NCI-H524 treated with DMSO at 0.1 percent for 48 hours (cell line): ENCODE results near the gene HCLS1.
"Not testable (repeated sequence)": the region's sequence is repeated elsewhere in the genome, so short reads cannot be mapped to it uniquely, and the experiment has no call there.

Source experiments
- DNase-seq: peaks from one replicate; lab custom pipeline; 2025; lab: John Stamatoyannopoulos, UW

HCLS1 gene

DNA sequence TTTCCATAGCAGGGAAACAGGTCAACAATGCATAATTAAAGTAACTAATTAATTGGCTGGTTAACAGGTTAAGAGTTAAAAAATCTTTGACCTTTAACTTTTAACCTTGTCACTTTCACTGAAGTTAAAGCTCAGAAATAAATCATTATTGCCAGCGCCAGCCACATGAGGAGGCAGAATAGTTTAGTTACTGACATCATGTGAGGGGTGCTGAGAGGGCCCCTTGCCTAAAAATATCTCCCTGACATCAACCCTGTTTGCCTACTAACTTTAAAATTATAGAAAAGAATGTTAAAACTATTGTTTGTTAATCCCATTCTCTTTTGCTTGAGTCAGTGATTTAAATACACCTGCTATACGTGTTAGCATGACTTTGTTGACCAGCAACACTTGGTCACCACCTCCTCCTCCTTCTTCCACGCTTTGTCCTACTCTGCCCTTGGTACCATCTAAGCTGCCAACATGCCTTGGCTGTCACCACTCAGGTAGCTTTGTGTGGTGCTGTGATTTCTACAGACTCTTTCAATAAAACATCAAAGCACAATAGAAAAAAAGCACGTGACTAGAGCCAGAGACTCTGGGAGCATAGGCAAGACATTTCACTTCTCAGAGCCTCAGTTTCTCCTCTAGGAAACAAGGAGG lies 64.8 kb downstream of the HCLS1 start:
- no peak for DNase-seq

DNA sequence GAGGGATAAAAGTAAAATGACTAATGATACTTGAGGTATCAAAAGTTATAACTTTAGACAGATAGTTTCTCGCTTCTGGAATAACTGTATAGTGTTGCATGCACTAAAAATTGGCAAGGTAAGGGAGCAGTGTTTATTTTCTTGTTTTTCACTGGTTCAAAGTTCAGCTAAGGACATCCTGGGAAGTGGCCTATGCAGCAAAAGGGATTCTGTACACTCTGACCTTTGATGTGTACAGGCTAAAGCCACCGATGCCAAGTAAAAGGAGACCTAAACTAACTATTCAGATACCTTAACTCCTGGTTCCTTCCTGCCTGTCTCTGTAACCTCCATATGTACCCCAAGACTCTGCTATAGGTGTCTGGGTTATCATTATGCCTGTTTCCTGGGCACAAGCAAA lies 65.9 kb downstream of the HCLS1 start:
- DNase-seq = no peak

DNA sequence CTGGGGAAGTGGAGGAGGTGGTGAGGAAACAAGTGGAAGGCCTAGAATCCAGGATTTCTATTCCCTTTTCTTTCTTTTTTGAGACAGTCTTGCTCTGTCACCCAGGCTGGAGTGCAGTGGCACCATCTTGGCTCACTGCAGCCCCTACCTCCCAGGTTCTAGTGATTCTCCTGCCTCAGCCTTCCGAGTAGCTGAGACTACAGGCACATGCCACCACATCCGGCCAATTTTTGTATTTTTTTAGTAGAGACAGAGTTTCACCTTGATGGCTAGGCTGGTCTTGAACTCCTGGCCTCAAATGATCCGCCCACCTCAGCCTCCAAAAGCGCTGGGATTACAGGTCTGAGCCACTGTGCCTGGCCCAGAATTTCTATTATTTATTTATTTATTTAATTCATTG lies 66.9 kb downstream of the HCLS1 start:
- not testable (repeated sequence) for DNase-seq

DNA sequence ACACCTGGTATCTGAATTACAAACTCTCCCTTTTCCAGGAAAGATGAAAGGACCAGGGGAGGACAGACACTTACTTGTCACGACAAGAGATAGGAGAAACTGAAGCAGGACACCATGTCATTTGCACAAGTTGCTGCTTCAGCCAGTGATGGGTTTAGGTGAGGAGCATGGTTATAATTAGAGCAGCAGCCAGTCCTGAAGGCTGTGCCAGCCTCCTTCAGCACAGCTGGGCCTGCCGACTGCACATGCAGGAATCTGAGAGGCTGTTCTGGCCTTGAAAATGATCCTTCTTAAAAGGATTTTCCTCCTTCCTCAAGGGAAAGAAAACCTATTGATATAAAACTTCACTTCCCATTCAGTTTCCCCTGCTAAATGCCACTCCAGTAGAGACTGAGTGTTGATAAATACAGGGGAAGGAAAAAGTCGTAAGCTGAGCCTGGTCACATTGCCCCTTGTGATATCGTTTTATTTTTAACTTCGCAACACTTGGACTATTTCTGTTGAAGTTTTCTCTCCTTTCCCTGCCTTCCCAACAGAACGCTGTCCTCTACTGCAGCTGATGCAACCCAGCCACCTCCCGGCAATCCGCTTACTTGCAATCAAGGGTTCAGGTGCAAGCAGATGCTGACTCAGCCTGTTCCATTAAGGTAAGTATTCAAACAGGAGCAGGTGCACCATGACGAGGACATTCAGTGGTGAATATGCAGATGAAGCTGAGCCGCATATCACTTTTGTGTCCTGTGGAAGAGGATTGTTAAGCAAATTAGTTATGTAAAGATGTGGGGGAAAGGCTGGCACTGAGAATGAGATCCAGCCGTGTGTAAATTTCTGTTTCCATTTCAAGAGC lies 67.6 kb downstream of the HCLS1 start, which contains the start of gene FBXO40:
Gene FBXO40 (plus strand): TSS at position 524 of the 847 bp plus-strand sequence. CDS start 27,197 bp downstream, outside the sequence.
- no peak for DNase-seq

DNA sequence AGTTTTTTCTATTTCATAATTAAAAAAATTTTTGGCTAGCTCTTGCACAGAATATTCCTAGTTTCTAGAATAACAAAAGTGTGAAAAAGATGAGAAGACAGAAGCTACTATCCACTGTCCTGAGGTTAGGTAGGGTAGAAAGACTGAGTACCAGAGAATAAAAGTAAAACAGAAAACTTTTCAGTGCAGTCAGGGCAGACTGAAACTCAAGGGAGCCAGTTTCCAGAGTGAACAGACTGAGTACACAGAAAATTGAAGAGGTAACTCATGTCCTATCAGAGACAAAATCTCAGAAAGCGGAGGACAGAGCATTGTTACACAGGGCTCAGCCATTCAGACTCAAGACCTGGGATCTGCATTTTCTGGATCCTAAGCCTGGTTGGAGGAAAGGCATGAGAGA lies 76.3 kb downstream of the HCLS1 start:
- no peak for DNase-seq

DNA sequence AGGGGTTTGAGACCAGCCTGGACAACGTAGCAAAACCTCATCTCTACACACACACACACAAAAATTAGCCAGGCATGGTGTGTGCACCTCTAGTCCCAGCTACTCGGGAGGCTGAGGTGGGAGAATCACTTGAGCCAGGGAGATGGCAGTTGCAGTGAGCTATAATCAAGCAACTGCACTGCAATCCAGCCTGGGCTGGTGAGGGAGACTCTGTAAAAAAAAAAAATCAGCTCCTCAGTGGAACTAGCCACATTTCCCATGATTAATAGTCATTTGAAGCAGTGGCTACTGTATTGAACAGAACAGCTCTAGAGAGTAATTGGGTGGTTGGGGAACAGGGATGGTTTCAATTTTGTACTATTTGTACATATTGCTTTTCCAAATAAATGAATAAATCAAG lies 79.0 kb downstream of the HCLS1 start:
- DNase-seq = no peak
